ENCODE data around the gene SPACA1.

- TF ChIP-seq FOXM1 (IDR thresholded peaks at IDR 0.05; ENCODE audit: borderline replicate concordance) (no peak), BHLHE40 (IDR thresholded peaks at IDR 0.05; ENCODE audit: borderline replicate concordance) (no peak), ELF4 (IDR thresholded peaks at IDR 0.05) (no peak), SP1 (IDR thresholded peaks at IDR 0.05) (no peak), SUZ12 (IDR thresholded peaks at IDR 0.05) (no peak), FOXA1 (IDR thresholded peaks at IDR 0.05) (no peak), FOXK2 (IDR thresholded peaks at IDR 0.05) (no peak), HDGF (IDR thresholded peaks at IDR 0.05; ENCODE audit: borderline replicate concordance) (no peak), TARDBP (IDR thresholded peaks at IDR 0.05) (no peak), ZNF384 (IDR thresholded peaks at IDR 0.05) (no peak), LEF1 (IDR thresholded peaks at IDR 0.05; ENCODE audit: borderline replicate concordance) (no peak)
Measured at GRCh38 chr6:88050140-88050818, 2.6 kb downstream of the SPACA1 start.

Data from HEK293T (cell line).